Parathyroid adenoma (tissue), 2 donors: ENCODE measurements around the gene IL1RAPL2.

Experiments used
- H2AFZ ChIP-seq: fragments of 300-600 bp; sonication (generic); one replicate; pipeline ENCODE4 v1.7.0; 2017; ENCODE audit warnings: antibody characterized with exemption, mild to moderate bottlenecking
- H3K27ac ChIP-seq: fragments of 300-600 bp; sonication (generic); one replicate; pipeline ENCODE4 v1.7.0; 2017
- H3K27me3 ChIP-seq: fragments of 300-600 bp; sonication (generic); one replicate; pipeline ENCODE4 v1.7.0; 2017; ENCODE audit warnings: low read length; ENCODE audit not compliant: control insufficient read depth, insufficient read depth
- H3K36me3 ChIP-seq: fragments of 300-600 bp; sonication (generic); one replicate; pipeline ENCODE4 v1.7.0; 2017; ENCODE audit warnings: low read length; ENCODE audit not compliant: control insufficient read depth, insufficient read depth
- H3K4me1 ChIP-seq: fragments of 300-600 bp; sonication (generic); one replicate; pipeline ENCODE4 v1.7.0; 2017; ENCODE audit warnings: control low read depth
- H3K4me2 ChIP-seq: fragments of 300-600 bp; sonication (generic); one replicate; pipeline ENCODE4 v1.7.0; 2017; ENCODE audit warnings: low read length
- H3K4me3 ChIP-seq: fragments of 300-600 bp; sonication (generic); one replicate; pipeline ENCODE4 v1.7.0; 2017; ENCODE audit warnings: low read depth, low read length
- H3K79me2 ChIP-seq: fragments of 300-600 bp; sonication (generic); one replicate; pipeline ENCODE4 v1.7.0; 2017; ENCODE audit warnings: control low read depth
- H3K9ac ChIP-seq: fragments of 300-600 bp; sonication (generic); one replicate; pipeline ENCODE4 v1.7.0; 2017; ENCODE audit warnings: mild to moderate bottlenecking
- H3K9me3 ChIP-seq: fragments of 300-600 bp; sonication (generic); one replicate; pipeline ENCODE4 v1.7.0; 2017; ENCODE audit warnings: low read length; ENCODE audit not compliant: control insufficient read depth
- TF ChIP-seq, protein P1 (sequence below): fragments of 300-600 bp; sonication (generic); IDR thresholded peaks from one replicate; pipeline ENCODE4 v1.7.0; 2017; ENCODE audit warnings: antibody characterized with exemption, mild to moderate bottlenecking
- donor health status: primary hyperparathyroidism.

Gene IL1RAPL2

DNA sequence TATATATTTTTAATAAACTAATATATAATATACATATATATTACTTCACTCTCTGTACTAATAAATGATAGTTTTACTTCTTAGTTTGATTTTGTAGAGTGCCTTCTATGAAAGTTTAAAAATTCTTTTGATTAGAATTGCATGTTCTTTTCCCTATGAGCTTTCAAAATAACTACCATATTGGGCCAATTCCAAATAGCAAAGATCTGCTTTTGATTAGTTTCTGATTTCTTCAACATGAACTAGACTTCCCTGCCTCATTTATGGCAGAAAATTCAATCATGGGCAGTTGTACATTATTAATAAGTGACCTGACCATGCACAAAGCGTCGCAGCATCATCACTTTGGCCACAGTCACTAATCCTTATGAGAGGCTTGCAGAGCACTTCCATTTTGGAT is 703.4 kb downstream of the IL1RAPL2 start:
- Histone ChIP-seq H3K4me1 (no peaks in the 10 kb centered on the region), H3K27ac (no peak overlapping the region), H3K4me3 (no peak overlapping the region), H3K9me3 (no peaks in the 10 kb centered on the region), H2AFZ (no peak overlapping the region), H3K79me2 (no peaks in the 10 kb centered on the region), H3K9ac (no peak overlapping the region), H3K4me2 (no peak overlapping the region), H3K36me3 (no peaks in the 10 kb centered on the region), H3K27me3 (no peaks in the 10 kb centered on the region)
- TF ChIP-seq, protein P1, sequence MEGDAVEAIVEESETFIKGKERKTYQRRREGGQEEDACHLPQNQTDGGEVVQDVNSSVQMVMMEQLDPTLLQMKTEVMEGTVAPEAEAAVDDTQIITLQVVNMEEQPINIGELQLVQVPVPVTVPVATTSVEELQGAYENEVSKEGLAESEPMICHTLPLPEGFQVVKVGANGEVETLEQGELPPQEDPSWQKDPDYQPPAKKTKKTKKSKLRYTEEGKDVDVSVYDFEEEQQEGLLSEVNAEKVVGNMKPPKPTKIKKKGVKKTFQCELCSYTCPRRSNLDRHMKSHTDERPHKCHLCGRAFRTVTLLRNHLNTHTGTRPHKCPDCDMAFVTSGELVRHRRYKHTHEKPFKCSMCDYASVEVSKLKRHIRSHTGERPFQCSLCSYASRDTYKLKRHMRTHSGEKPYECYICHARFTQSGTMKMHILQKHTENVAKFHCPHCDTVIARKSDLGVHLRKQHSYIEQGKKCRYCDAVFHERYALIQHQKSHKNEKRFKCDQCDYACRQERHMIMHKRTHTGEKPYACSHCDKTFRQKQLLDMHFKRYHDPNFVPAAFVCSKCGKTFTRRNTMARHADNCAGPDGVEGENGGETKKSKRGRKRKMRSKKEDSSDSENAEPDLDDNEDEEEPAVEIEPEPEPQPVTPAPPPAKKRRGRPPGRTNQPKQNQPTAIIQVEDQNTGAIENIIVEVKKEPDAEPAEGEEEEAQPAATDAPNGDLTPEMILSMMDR: no peak

DNA sequence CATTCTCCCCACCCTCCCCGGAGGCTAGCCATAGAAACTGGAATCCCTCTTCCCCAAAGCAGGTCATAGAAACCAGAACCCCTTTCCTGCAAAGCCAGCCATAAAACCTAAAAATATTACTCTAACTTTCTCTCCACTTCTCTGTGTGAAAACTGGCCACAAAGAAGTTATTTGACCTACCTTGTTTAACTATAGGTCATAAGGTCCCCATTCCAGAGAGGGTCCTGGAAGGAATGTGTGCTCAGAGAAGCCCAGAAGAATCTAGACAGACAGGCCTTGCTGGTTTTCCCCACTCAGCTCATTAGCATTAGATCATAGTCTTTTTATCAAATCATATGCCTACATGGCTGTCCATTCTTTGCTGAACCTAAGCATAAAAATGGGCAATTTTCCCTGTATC is 707.3 kb downstream of the IL1RAPL2 start:
- Histone ChIP-seq H3K79me2 (no peaks in the 10 kb centered on the region), H3K36me3 (no peaks in the 10 kb centered on the region), H3K4me1 (no peaks in the 10 kb centered on the region), H3K9ac (no peak overlapping the region), H3K27ac (no peak overlapping the region), H3K4me2 (no peak overlapping the region), H3K27me3 (no peaks in the 10 kb centered on the region), H3K4me3 (no peak overlapping the region), H2AFZ (no peak overlapping the region), H3K9me3 (no peaks in the 10 kb centered on the region)
- TF ChIP-seq, protein P1: no peak

DNA sequence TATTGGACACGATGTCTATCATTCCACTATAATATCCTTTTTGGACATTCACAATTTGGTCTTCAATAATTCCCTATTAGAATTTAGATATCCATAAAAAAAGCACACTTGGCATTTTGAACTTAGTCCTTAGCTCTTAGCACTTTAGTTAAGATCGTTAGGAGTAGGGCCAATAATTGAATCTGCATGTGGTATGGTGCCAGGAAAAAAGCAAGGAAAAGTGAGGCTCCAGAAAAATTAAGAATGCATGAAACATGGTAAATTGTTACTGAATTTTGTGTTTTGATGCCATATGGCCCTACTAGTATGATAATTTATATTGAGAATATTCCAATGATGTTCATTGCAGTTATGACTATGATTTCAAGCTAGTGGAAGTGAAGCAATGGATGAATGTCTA is 708.1 kb downstream of the IL1RAPL2 start:
- no peak overlapping the region for H3K4me3 ChIP-seq
- no peaks in the 10 kb centered on the region for H3K4me1 ChIP-seq
- H2AFZ ChIP-seq: no peak overlapping the region
- no peak overlapping the region for H3K27ac ChIP-seq
- no peak overlapping the region for H3K4me2 ChIP-seq
- TF ChIP-seq, protein P1: no peak
- no peaks in the 10 kb centered on the region for H3K79me2 ChIP-seq
- H3K27me3 ChIP-seq: no peaks in the 10 kb centered on the region
- no peaks in the 10 kb centered on the region for H3K36me3 ChIP-seq
- H3K9ac ChIP-seq: no peak overlapping the region
- no peaks in the 10 kb centered on the region for H3K9me3 ChIP-seq

DNA sequence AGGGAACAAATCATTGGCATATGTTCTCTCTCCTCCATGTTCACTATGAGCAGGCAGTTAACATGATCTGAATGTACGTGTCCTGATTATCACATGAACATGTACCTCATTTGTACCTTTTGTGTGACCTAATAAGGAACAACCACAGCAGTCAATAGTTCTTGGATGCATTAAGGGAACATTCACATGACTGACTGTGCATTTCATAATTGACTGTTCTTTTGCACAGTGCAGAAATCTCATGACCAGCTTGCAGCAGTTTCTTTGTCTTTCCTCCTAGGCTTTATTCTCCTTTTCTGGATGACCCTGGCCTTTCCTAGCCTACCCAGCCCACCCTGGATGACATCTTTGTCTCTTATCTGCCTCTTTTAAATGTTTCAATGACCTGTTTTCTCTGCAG is 711.1 kb downstream of the IL1RAPL2 start:
- H3K4me1 ChIP-seq: no peaks in the 10 kb centered on the region
- no peak overlapping the region for H3K9ac ChIP-seq
- no peak overlapping the region for H3K4me2 ChIP-seq
- no peaks in the 10 kb centered on the region for H3K9me3 ChIP-seq
- H3K79me2 ChIP-seq: no peaks in the 10 kb centered on the region
- H3K27me3 ChIP-seq: no peaks in the 10 kb centered on the region
- TF ChIP-seq, protein P1: no peak
- no peaks in the 10 kb centered on the region for H3K36me3 ChIP-seq
- H3K4me3 ChIP-seq: no peak overlapping the region
- no peak overlapping the region for H2AFZ ChIP-seq
- no peak overlapping the region for H3K27ac ChIP-seq

DNA sequence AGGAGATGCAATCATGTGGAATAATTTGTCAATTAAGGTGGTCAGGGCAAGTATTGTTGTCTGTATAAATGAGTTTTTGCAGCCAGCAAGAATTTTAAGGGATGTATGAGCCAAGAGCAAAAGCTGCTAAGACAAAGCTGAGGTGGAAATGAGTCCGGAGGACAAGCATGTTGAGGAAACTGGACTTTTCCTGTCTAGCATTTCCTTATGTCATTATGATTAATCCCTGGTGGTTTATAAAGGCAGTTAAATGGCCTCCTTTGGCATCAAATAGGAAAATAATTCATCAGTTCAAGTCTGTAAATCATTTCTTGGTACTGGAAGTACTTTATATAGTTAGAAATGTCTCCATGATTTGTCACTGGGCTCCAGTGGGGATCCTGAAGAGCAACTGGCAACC is 716.1 kb downstream of the IL1RAPL2 start:
- Histone ChIP-seq H2AFZ (no peak overlapping the region), H3K9me3 (no peaks in the 10 kb centered on the region), H3K79me2 (no peaks in the 10 kb centered on the region), H3K9ac (no peak overlapping the region), H3K36me3 (no peaks in the 10 kb centered on the region), H3K4me2 (no peak overlapping the region), H3K27me3 (no peaks in the 10 kb centered on the region), H3K4me3 (no peak overlapping the region), H3K4me1 (no peaks in the 10 kb centered on the region), H3K27ac (no peak overlapping the region)
- TF ChIP-seq, protein P1: no peak
